ENCODE measurements around the gene FAM187B.
A peak's percentile ranks its signal among the peaks of the same experiment; 100 is the strongest.

GRCh38 chr19:35269438-35270117 is 41.0 kb upstream of the FAM187B start:
- TF ChIP-seq CTCF (IDR thresholded peaks at IDR 0.05) (peak; percentile 56 to 98 (median 77)), POLR2A (IDR thresholded peaks at IDR 0.05) (peak; percentile 16 to 49 (median 41))
